ENCODE measurements around the gene GRM4.
"Not testable (repeated sequence)": the region's sequence is repeated elsewhere in the genome, so short reads cannot be mapped to it uniquely, and the experiment has no call there.

The GRM4 gene

DNA sequence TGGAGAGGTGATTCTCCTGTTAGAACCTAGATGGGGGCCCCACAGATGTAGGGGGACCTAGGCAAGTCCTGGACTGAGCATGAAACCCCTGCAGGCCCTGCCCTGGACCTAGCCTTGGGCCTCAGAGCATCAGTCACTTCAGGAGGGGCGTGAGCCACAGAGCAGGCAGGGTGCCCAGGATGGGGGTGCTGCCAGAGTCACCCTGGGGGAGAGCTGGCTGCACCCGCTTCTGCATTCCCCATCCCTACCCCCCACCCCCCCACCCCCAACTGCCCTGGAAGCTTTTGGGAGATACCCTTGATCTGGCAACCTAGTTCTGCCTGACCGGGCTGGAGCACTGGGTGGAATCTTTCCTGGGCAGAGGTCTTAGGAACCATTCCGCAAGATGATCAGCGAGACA lies 125.6 kb downstream of the GRM4 start:
- DNase-seq = no peak

- no peak for DNase-seq
These were observed 126.8 kb downstream of the GRM4 start for GRCh38 chr6:34018961-34019606.

DNA sequence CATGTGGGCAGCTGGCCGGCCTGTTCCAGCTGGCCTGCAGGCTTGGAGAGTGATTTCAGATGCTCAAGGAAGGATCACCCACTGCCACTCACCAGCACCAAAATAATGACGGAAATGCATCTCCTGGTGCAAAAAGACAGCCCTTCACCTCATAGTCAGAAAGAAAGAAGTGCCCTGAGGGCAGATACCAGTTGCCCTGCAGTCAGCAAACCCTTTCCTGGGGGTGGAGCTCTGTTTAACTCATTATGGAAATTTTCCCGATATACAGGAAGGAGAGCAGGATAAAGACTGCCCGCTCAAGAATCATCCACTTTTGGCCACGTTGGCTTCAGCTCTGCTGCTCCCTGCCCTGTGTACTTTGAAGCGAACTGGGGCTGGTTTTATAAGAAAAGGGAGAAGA lies 127.9 kb downstream of the GRM4 start:
- no peak for DNase-seq

DNA sequence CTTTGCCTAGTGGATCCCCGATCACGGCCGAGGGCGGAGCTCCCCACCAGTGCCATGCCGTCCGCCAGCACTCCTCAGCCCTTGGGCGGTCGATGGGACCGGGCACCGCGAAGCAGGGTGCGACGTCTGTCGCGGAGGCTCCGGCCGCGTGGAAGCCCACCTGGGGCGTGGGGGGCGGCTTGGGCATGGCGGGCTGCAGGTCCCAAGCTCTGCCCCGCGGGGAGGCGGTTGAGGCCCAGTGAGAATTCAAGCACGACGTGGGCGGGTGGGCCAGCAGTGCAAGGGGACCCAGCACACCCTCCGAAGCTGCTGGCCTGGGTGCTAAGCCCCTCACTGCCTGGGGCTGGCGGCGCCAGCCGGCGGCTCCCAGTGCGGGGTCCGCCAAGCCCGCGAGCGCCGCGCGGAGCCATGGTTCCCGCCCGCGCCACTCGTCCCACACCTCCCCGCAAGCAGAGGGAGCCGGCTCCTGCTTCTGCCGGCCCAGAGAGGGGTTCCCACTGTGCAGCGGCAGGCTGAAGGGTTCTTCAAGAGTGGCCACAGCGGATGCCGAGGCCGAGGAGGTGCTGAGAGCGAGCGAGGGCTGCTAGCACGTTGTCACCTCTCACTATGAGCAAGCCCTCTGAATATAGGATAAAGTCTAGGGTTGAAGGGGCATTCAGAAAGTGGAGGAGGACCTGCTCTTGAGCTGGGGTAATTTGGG lies 128.6 kb downstream of the GRM4 start:
- no peak for DNase-seq

GRCh38 chr6:34016573-34016972 lies 129.3 kb downstream of the GRM4 start:
- not testable (repeated sequence) for DNase-seq

DNA sequence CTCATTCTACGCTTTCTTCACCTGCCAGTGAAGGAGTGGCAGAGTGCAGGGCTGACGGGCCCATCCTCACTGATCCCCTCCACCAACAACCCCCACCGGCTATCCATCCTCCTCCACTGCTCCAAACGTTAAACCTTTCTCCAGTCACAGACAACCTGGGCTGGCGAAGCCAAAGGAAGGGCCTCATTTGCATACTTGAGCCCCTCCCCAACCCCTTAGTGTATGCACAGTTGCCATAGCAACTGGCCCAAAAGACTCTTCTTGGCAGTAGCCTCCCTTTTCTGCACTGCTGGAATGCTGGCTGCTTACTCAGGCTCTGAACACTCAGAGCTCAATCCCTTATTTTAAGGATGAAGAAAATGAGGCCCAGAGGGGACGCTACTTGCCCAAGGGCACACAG lies 130.3 kb downstream of the GRM4 start:
- DNase-seq = no peak

- no peak for DNase-seq
These were observed 134.6 kb downstream of the GRM4 start for GRCh38 chr6:34011264-34011663.

GRCh38 chr6:34005901-34006531 lies 139.9 kb downstream of the GRM4 start:
- DNase-seq = no peak

DNA sequence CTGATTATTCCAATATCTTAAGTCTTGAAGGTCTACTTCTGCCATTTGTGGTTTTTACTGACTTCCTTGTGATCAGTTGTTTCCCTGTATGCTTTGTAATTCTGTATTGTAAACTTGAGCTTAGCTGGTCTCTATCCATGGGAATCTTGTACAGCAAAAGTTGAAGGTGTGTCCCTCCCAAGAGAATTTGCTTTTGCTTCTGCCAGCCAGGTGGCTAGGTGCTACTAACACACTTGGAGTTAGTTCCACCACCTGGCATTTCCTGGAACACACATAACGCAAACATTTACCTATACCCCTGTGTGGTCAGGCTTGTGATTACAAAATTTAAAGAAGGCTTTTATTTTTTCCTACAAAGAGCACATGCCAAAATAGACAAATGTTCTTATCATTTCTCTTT lies 141.2 kb downstream of the GRM4 start:
- DNase-seq = no peak

DNA sequence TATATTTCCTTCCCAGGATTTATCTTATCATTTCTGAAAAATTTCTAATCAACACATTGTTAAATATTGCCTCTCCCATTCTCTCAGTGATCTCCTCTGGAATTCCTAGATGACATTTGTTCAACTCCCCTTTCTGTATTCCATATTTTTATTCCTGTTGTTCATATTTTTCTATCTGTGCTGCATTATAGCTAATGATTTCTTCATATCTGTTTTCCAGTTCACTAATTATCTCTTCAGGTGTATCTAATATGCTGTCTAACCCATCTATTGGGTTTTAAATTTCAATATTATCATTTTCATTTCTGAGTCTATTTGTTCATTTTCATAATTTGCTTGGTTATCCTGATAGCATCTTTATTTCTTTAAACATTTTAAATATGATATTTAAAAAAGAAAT lies 141.9 kb downstream of the GRM4 start:
- DNase-seq = no peak

DNA sequence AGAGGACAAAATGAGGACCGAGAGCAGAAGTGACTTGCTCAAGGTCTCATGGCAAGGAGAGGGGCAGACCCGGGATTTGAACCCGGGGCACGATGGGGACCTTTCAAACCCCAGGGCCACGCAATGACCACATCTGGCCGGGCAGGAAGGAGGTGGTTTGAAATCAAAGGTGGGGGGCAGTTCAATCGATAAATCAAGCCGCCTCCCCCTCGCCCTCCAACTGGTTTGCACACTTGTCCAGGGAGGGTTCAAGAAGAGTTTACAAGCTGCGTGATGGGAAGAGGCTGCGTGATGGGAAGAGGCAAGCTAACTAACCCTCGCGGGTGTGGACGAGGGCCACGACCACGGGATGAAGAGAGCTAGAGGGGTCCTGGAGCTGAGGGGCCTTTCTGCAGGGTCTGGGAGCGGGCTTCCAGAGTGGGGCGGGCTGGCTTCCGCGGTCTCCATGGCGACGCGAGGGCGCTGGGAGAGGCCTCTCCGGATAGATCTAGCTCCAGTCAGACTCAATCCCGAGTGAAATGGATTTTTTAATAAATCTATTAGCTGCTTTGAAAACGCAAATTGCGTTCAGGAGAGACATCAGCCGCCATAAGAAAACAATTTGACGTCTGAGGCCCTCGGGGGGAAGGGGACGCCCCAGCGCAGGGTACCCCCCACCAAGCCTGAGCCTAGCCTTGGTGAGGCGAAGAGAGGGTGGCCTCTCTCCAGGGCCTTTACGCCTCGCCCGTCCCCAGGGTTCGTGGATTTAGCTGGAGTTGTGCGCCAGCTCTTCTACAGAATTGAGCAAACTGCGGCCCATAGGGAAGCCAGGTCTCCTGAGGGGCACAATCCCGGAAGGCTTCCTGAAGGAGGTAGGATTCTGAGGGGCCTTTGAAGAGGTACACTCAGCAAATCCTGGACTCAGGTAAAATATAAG lies 143.9 kb downstream of the GRM4 start:
- DNase-seq = no peak

DNA sequence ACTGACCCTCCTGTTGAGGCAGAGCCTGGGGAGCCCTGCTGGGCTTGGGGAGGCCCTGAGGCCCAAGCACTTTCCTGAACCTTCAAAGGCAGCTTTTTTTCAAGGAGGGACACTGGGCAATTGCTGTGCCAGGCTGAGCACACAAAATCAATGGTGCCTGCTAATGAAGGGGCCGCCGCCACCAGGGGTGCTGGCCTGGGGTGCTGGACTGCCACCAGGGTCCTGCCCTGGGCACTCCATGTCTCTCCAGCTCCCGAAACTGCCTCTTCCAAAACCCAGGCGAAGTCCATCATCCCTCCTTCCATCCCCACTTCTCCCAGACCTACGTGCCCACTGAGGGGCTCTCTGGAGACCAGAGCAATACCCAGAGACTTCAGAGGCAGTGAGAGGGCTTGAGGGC lies 145.6 kb downstream of the GRM4 start:
- no peak for DNase-seq

DNA sequence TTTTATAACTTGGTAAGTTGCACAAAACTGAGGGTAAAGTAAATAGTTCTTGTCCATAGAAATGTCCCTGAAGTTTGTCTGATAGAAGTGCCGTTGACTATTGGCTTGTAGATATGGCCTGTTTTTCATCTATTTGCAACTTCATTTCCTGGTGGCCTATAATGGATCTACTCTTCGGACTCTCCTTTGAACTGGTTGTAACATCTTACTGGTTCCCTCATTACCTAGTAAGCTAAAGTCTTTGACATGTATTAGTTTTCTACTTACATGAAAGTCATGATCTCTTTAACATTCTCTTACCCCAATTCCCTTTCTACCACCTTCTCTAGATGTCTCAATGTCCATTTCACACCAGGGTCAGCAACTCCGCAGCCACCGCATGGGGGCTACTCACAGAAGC lies 146.3 kb downstream of the GRM4 start:
- no peak for DNase-seq

DNA sequence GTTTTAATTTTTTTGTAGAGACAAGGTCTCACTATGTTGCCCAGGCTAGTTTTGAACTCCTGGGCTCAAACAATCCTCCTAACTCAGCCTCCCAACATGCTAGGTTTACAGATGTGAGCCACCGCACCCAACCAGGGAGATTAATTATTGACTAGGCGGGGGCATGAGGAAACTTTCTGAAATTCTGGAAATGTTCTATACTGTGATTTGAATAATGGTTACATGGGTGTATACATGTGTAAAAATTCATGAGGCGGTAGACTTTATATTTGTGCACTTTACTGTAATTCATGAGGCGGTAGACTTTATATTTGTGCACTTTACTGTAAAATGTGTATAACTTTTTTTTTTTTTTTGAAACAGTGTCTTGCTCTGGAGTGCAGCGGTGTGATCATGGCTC lies 147.2 kb downstream of the GRM4 start:
- no peak for DNase-seq

- no peak for DNase-seq
These were observed 148.6 kb downstream of the GRM4 start for GRCh38 chr6:33997265-33997664.

DNA sequence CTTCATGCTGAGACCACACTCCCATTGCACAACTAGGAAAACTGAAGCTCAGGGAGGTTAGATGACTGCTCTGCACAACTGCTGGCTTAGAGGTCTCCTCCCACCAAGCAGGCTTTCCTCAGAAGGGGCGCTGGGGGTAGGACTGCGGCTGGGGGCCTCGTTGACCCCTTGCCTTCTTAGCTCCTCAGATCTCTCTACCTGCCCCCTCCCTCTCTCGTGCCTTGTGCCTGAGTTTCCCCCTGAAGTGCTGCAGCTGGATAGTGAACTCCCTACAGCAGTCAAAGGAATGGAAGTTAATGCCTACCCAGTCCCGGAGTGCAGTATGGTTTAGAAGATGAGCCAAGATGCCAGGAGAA lies 149.8 kb downstream of the GRM4 start:
- DNase-seq = peak; percentile 4

DNA sequence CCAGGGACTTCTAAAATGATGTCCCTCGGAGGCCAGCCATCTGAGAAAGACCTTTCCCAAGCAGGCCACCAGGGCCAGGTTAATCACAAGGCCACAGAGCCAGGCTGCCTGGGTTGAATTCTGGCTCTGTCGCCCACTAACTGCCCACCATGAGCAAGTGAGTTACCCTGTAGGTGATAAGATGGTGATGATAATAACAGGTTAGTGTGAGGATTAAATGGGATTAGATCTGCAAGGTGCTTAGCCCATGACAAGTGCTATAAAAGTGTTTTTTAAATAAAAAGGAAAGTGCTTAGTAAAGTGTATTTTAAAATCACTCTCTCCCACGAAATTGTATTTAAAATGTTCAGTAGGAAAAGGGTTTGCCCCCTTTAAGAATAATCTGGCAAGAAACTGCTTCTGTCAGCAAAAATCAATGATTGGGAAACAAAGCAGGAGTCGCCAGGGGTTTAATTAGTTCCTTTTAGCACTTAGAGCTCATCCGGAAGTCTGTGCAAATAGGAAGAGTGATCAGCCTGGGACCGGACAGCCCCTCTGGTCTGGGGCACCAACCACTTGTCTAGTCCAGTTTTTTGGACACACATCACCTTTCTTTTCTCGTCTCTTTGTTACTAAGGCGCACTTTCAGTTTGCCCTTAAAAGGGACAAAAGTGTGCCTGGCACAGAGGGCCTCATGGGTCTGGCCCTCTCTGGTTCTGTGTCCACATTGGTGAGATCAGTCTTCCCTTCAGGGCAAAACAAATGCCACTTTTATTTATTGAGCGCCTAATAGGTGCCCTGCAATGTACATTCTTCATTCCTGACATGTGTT lies 150.4 kb downstream of the GRM4 start:
- no peak for DNase-seq

- DNase-seq = no peak
These were observed 151.2 kb downstream of the GRM4 start for GRCh38 chr6:33994472-33995308.

DNA sequence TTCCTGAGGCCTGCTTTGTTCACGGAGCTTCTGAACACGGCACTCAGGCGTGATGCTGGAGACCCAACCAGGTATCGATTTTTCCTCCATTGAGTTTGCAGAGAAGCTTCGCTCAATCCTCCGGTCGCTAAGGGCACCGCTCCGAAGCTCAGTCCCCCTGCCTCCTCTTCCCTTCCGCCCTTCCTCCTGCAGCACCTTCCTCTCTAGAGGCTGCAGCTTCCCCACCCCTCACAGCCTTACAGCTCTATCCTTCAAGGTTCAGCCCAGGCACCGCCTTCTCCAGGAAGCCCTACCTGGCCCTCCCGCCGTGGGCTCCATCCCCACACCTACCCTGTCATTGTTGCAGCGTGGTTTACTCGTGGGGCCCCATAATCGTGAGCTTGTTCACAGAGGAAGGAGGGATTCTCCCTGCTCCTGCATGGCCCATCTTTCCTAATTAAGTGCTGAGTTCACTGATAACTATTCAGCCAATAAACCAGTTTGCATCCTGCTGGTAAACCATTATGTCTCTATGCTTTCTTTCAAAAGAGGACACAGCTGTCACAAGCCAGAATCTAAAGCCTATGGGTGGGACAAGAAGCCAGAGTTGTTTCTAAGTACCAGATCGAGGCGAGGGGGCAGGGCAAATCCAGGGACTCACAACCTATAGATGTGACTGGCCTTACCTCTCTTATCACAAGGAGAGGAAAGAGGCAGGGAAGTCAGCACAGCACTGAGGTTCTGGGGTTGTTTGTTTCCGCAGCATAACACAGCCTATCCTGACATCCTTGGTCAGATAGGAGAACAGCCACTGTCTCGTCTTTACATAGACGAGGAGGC lies 152.0 kb downstream of the GRM4 start:
- DNase-seq = no peak

GRCh38 chr6:33993091-33993490 lies 152.8 kb downstream of the GRM4 start:
- no peak for DNase-seq

DNA sequence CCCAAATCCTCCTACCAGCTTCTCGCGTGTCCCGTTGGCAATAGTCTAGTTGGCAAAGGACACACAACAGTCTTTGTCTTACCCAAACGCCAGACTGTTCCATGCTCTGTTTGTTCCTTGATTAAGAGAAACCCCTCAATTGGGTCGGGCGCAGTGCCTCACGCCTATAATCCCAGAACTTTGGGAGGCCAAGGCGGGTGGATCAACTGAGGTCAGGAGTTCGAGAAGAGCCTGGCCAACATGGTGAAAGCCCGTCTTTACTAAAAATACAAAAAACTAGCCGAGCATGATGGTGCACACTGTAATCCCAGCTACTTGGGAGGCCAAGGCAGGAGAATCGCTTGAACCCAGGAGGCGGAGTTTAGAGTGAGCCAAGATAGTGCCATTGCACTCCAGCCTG lies 153.7 kb downstream of the GRM4 start:
- DNase-seq = no peak

Measured in right forelimb (tissue), 1 donor.